HEK293 (cell line): ENCODE data around the gene ARPC1A.

Source experiments
- EGR2 ChIP-seq: fragments of 450-650 bp; formaldehyde crosslinking; IDR thresholded peaks from 2 replicates; pipeline ENCODE4 v1.5.1; 2016; ENCODE audit warnings: low read depth, missing biosample characterization, missing genetic modification characterization
- MEIS1 ChIP-seq: sonication (generic); formaldehyde crosslinking; IDR thresholded peaks from 2 replicates; pipeline ENCODE4 v1.8.1; 2022; ENCODE audit warnings: missing genetic modification reagents, mild to moderate bottlenecking, borderline replicate concordance
- PRDM6 ChIP-seq: fragments of 450-650 bp; formaldehyde crosslinking; IDR thresholded peaks from 2 replicates; pipeline ENCODE4 v1.5.1; 2017; ENCODE audit warnings: missing biosample characterization, missing genetic modification characterization
- SP3 ChIP-seq: fragments of 450-650 bp; formaldehyde crosslinking; IDR thresholded peaks from 2 replicates; pipeline ENCODE4 v1.5.1; 2016; ENCODE audit warnings: missing biosample characterization, missing genetic modification characterization
- SP7 ChIP-seq: fragments of 450-650 bp; formaldehyde crosslinking; IDR thresholded peaks from 2 replicates; pipeline ENCODE4 v1.5.1; 2016; ENCODE audit warnings: missing biosample characterization, missing genetic modification characterization
- ZBTB10 ChIP-seq: fragments of 450-650 bp; formaldehyde crosslinking; IDR thresholded peaks from 2 replicates; pipeline ENCODE4 v1.5.1; 2016; ENCODE audit warnings: missing biosample characterization, missing genetic modification characterization
- ZEB2 ChIP-seq: fragments of 450-650 bp; formaldehyde crosslinking; IDR thresholded peaks from 2 replicates; pipeline ENCODE4 v1.5.1; 2016; ENCODE audit warnings: missing biosample characterization, missing genetic modification characterization
- ZNF10 ChIP-seq: fragments of 450-650 bp; formaldehyde crosslinking; IDR thresholded peaks from 2 replicates; pipeline ENCODE4 v1.5.1; 2017; ENCODE audit warnings: missing biosample characterization, missing genetic modification characterization
- ZNF132 ChIP-seq: fragments of 450-650 bp; formaldehyde crosslinking; IDR thresholded peaks from 2 replicates; pipeline ENCODE4 v1.5.1; 2017; ENCODE audit warnings: missing biosample characterization, missing genetic modification characterization, borderline replicate concordance
- ZNF138 ChIP-seq: fragments of 450-650 bp; formaldehyde crosslinking; IDR thresholded peaks from 2 replicates; pipeline ENCODE4 v1.5.1; 2016; ENCODE audit warnings: missing biosample characterization, missing genetic modification characterization, borderline replicate concordance
- ZNF174 ChIP-seq: fragments of 450-650 bp; formaldehyde crosslinking; IDR thresholded peaks from 2 replicates; pipeline ENCODE4 v1.5.0; 2017; ENCODE audit warnings: missing biosample characterization, mild to moderate bottlenecking, missing genetic modification characterization
- ZNF266 ChIP-seq: fragments of 450-650 bp; formaldehyde crosslinking; IDR thresholded peaks from 2 replicates; pipeline ENCODE4 v1.5.1; 2016; ENCODE audit warnings: missing biosample characterization, missing genetic modification characterization, low read depth
- ZNF391 ChIP-seq: fragments of 450-650 bp; formaldehyde crosslinking; IDR thresholded peaks from 2 replicates; pipeline ENCODE4 v1.5.1; 2016; ENCODE audit warnings: low read depth, missing biosample characterization, missing genetic modification characterization, borderline replicate concordance
- ZNF48 ChIP-seq: fragments of 450-650 bp; formaldehyde crosslinking; IDR thresholded peaks from 2 replicates; pipeline ENCODE4 v1.5.1; 2016; ENCODE audit warnings: missing biosample characterization, missing genetic modification characterization
- ZNF488 ChIP-seq: fragments of 450-650 bp; formaldehyde crosslinking; IDR thresholded peaks from 2 replicates; pipeline ENCODE4 v1.5.1; 2016; ENCODE audit warnings: missing biosample characterization, missing genetic modification characterization
- ZNF510 ChIP-seq: fragments of 450-650 bp; formaldehyde crosslinking; IDR thresholded peaks from 2 replicates; pipeline ENCODE4 v1.5.1; 2018; ENCODE audit warnings: mild to moderate bottlenecking, missing genetic modification characterization, missing biosample characterization; ENCODE audit not compliant: insufficient replicate concordance
- ZNF529 ChIP-seq: fragments of 450-650 bp; formaldehyde crosslinking; IDR thresholded peaks from 2 replicates; pipeline ENCODE4 v1.5.1; 2017; ENCODE audit warnings: missing genetic modification characterization, missing biosample characterization; ENCODE audit not compliant: insufficient replicate concordance
- ZNF549 ChIP-seq: fragments of 450-650 bp; IDR thresholded peaks from 2 replicates; pipeline ENCODE4 v1.5.1; 2018; ENCODE audit warnings: missing biosample characterization, missing genetic modification characterization, mild to moderate bottlenecking, inconsistent platforms, moderate library complexity
- ZNF558 ChIP-seq: fragments of 450-650 bp; formaldehyde crosslinking; IDR thresholded peaks from 2 replicates; pipeline ENCODE4 v1.5.1; 2016; ENCODE audit warnings: missing biosample characterization, missing genetic modification characterization
- ZNF560 ChIP-seq: fragments of 450-650 bp; formaldehyde crosslinking; IDR thresholded peaks from 2 replicates; pipeline ENCODE4 v1.5.1; 2017; ENCODE audit warnings: missing biosample characterization, missing genetic modification characterization, borderline replicate concordance
- ZNF610 ChIP-seq: fragments of 450-650 bp; formaldehyde crosslinking; IDR thresholded peaks from 2 replicates; pipeline ENCODE4 v1.5.1; 2016; ENCODE audit warnings: missing biosample characterization, missing genetic modification characterization, borderline replicate concordance
- ZNF624 ChIP-seq: fragments of 450-650 bp; formaldehyde crosslinking; IDR thresholded peaks from 2 replicates; pipeline ENCODE4 v1.5.1; 2017; ENCODE audit warnings: missing biosample characterization, missing genetic modification characterization
- ZNF664 ChIP-seq: fragments of 450-650 bp; formaldehyde crosslinking; IDR thresholded peaks from 2 replicates; pipeline ENCODE4 v1.5.1; 2016; ENCODE audit warnings: missing biosample characterization, missing genetic modification characterization
- ZNF670 ChIP-seq: fragments of 450-650 bp; formaldehyde crosslinking; IDR thresholded peaks from 2 replicates; pipeline ENCODE4 v1.5.1; 2016; ENCODE audit warnings: missing biosample characterization, missing genetic modification characterization, low read depth
- ZNF837 ChIP-seq: fragments of 450-650 bp; formaldehyde crosslinking; IDR thresholded peaks from 2 replicates; pipeline ENCODE4 v1.5.1; 2016; ENCODE audit warnings: missing biosample characterization, missing genetic modification characterization

ARPC1A gene

GRCh38 chr7:99374111-99375064, 48.7 kb downstream of the ARPC1A start, which contains the start of gene ARPC1B (continued):
- TF ChIP-seq SP7 (tag by site-specific recombination) (0 out of 2 replicates have a peak, but pooled peaks have one; percentile 28), ZNF488 (tag by site-specific recombination) (no peak), ZNF664 (tag by site-specific recombination) (no peak), ZNF510 (no peak), ZNF138 (tag by site-specific recombination) (no peak), ZNF549 (tag by site-specific recombination) (no peak), ZNF48 (tag by site-specific recombination) (no peak), MEIS1 (no peak), ZNF529 (no peak), PRDM6 (tag by site-specific recombination) (no peak), ZNF391 (tag by site-specific recombination) (no peak), ZNF610 (tag by site-specific recombination) (no peak), ZNF174 (tag by site-specific recombination) (no peak), SP3 (tag by site-specific recombination) (peak; percentile 62), EGR2 (no peak), ZNF837 (tag by site-specific recombination) (no peak), ZNF10 (tag by site-specific recombination) (no peak), ZNF560 (tag by site-specific recombination) (no peak), ZNF266 (tag by site-specific recombination) (no peak), ZEB2 (tag by site-specific recombination) (0 out of 2 replicates have a peak, but pooled peaks have one; percentile 51), ZBTB10 (tag by site-specific recombination) (peak; percentile 93), ZNF558 (tag by site-specific recombination) (no peak), ZNF670 (tag by site-specific recombination) (no peak), ZNF624 (tag by site-specific recombination) (no peak), ZNF132 (no peak)
